Activated CD4-positive, alpha-beta T cell treated with anti-CD3 and anti-CD28 coated beads for 48 hours (primary cell): Measurements from ENCODE around the gene MVB12B.

Source experiments
- DNase-seq: peaks from one replicate; pipeline ENCODE4 v3.0.0-alpha.2; 2020

MVB12B gene

GRCh38 chr9:126389992-126390391 is 63.4 kb downstream of the MVB12B start:
- DNase-seq, result no peak

- no peak for DNase-seq
Measured at GRCh38 chr9:126390923-126391322, 64.3 kb downstream of the MVB12B start.

- DNase-seq, result no peak
Measured at GRCh38 chr9:126391713-126392661, 65.4 kb downstream of the MVB12B start.

GRCh38 chr9:126392662-126393371 is 66.2 kb downstream of the MVB12B start:
- no peak for DNase-seq

GRCh38 chr9:126393876-126394275 is 67.2 kb downstream of the MVB12B start:
- no peak for DNase-seq

GRCh38 chr9:126394802-126395201 is 68.2 kb downstream of the MVB12B start:
- DNase-seq, result no peak

- no peak for DNase-seq
Measured at GRCh38 chr9:126395439-126396212, 69.0 kb downstream of the MVB12B start.

- DNase-seq, result peak; percentile 79
Measured at GRCh38 chr9:126397056-126397455, 70.4 kb downstream of the MVB12B start.

- DNase-seq, result peak; percentile 83
Measured at GRCh38 chr9:126398403-126399058, 71.9 kb downstream of the MVB12B start.

- no peak for DNase-seq
Measured at GRCh38 chr9:126399251-126399650, 72.6 kb downstream of the MVB12B start.

GRCh38 chr9:126399789-126400188 is 73.2 kb downstream of the MVB12B start:
- no peak for DNase-seq

GRCh38 chr9:126400571-126400970 is 73.9 kb downstream of the MVB12B start:
- no peak for DNase-seq

GRCh38 chr9:126401107-126401506 is 74.5 kb downstream of the MVB12B start:
- no peak for DNase-seq

GRCh38 chr9:126401581-126401980 is 75.0 kb downstream of the MVB12B start:
- no peak for DNase-seq

GRCh38 chr9:126403397-126403796 is 76.8 kb downstream of the MVB12B start:
- no peak for DNase-seq

- DNase-seq, result no peak
Measured at GRCh38 chr9:126404459-126404858, 77.8 kb downstream of the MVB12B start.

- DNase-seq, result no peak
Measured at GRCh38 chr9:126406075-126406667, 79.5 kb downstream of the MVB12B start.

- no peak for DNase-seq
Measured at GRCh38 chr9:126407114-126407870, 80.7 kb downstream of the MVB12B start.

- no peak for DNase-seq
Measured at GRCh38 chr9:126408004-126408403, 81.4 kb downstream of the MVB12B start.

- DNase-seq, result no peak
Measured at GRCh38 chr9:126410229-126410628, 83.6 kb downstream of the MVB12B start.

- peak; percentile 33 for DNase-seq
Measured at GRCh38 chr9:126411225-126411947, 84.8 kb downstream of the MVB12B start.
